ENCODE data around the gene MTHFD2L.

DNA sequence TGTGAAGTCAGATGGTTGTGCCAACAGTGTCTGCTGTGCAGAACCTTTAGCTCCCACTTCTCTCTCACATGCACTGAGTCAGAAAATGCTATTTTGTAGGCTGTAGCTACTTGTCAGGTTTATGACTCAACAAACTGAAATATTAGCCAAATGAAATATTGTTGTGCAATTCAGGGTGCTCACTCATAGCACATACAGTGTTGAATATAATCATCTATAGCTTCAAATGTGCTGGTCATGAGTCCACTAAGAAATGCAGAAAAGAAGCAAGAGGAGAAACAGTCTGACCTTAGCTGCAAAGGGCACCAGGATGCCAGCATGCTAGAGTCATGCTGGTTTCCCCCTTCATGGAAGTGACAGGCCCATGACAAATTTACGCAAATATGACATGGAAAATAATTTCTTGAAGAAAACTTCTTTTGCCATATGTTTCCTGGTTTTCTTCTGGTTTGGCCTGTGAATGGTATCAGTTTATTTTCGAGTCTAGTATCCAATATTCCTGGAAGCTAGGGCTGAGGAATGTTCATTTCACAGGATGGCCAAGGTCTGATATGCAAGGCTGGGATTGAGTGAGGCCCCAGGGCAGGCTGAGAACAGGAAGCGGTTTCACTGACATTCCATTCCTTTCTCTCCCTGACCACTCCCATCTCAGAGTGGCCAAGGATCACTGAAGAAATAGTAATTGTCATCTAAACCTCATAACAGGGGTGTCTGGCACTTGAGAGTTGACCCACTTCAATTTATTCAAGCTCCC lies 48.6 kb upstream of the MTHFD2L start:
- TF ChIP-seq, protein P1, sequence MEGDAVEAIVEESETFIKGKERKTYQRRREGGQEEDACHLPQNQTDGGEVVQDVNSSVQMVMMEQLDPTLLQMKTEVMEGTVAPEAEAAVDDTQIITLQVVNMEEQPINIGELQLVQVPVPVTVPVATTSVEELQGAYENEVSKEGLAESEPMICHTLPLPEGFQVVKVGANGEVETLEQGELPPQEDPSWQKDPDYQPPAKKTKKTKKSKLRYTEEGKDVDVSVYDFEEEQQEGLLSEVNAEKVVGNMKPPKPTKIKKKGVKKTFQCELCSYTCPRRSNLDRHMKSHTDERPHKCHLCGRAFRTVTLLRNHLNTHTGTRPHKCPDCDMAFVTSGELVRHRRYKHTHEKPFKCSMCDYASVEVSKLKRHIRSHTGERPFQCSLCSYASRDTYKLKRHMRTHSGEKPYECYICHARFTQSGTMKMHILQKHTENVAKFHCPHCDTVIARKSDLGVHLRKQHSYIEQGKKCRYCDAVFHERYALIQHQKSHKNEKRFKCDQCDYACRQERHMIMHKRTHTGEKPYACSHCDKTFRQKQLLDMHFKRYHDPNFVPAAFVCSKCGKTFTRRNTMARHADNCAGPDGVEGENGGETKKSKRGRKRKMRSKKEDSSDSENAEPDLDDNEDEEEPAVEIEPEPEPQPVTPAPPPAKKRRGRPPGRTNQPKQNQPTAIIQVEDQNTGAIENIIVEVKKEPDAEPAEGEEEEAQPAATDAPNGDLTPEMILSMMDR (conservative IDR thresholded peaks at IDR 0.05; ENCODE audit: low read depth, low read length) = no peak
- TF ChIP-seq EZH2phosphoT487 (IDR thresholded peaks at IDR 0.05; ENCODE audit: borderline replicate concordance, low read length) = no peak

Data from PC-3 (cell line).